ENCODE results near the gene RRM2.
"Not testable (repeated sequence)": the region's sequence is repeated elsewhere in the genome, so short reads cannot be mapped to it uniquely, and the experiment has no call there.

Gene RRM2

GRCh38 chr2:10132596-10132995 lies 10.1 kb downstream of the RRM2 start:
- DNase-seq (ENCODE audit: low spot score): no peak

GRCh38 chr2:10132996-10133647 lies 10.6 kb downstream of the RRM2 start:
- no peak for DNase-seq (ENCODE audit: low spot score)

GRCh38 chr2:10135296-10136089 lies 13.0 kb downstream of the RRM2 start:
- DNase-seq (ENCODE audit: low spot score): peak; percentile 62

GRCh38 chr2:10136101-10136934 lies 13.8 kb downstream of the RRM2 start:
- no peak for DNase-seq (ENCODE audit: low spot score)

- no peak for DNase-seq (ENCODE audit: low spot score)
These were observed 14.7 kb downstream of the RRM2 start for GRCh38 chr2:10137053-10137843.

GRCh38 chr2:10139536-10139935 lies 17.0 kb downstream of the RRM2 start:
- DNase-seq (ENCODE audit: low spot score): no peak

- no peak for DNase-seq (ENCODE audit: low spot score)
These were observed 18.5 kb downstream of the RRM2 start for GRCh38 chr2:10140841-10141610.

GRCh38 chr2:10141736-10142639 lies 19.4 kb downstream of the RRM2 start:
- no peak for DNase-seq (ENCODE audit: low spot score)

- no peak for DNase-seq (ENCODE audit: low spot score)
These were observed 20.1 kb downstream of the RRM2 start for GRCh38 chr2:10142640-10142965.

- no peak for DNase-seq (ENCODE audit: low spot score)
These were observed 22.4 kb downstream of the RRM2 start for GRCh38 chr2:10144771-10145518.

- no peak for DNase-seq (ENCODE audit: low spot score)
These were observed 23.2 kb downstream of the RRM2 start for GRCh38 chr2:10145519-10146357.

GRCh38 chr2:10146366-10147005 lies 23.9 kb downstream of the RRM2 start:
- DNase-seq (ENCODE audit: low spot score): no peak

GRCh38 chr2:10147050-10147660 lies 24.6 kb downstream of the RRM2 start:
- not testable (repeated sequence) for DNase-seq (ENCODE audit: low spot score)

- DNase-seq (ENCODE audit: low spot score): no peak
These were observed 25.7 kb downstream of the RRM2 start for GRCh38 chr2:10148268-10148667.

- DNase-seq (ENCODE audit: low spot score): no peak
These were observed 27.1 kb downstream of the RRM2 start for GRCh38 chr2:10149635-10150034.

- no peak for DNase-seq (ENCODE audit: low spot score)
These were observed 27.9 kb downstream of the RRM2 start for GRCh38 chr2:10150436-10150835.

GRCh38 chr2:10151462-10151861 lies 28.9 kb downstream of the RRM2 start:
- no peak for DNase-seq (ENCODE audit: low spot score)

- DNase-seq (ENCODE audit: low spot score): no peak
These were observed 34.8 kb downstream of the RRM2 start for GRCh38 chr2:10157293-10157692.

Data from AG08395 (cell line).